HEK293 (cell line): ENCODE results near the gene TRMT1.

Source experiments
- ATF2 ChIP-seq: fragments of 450-650 bp; formaldehyde crosslinking; IDR thresholded peaks from 2 replicates; pipeline ENCODE4 v1.5.1; 2016; ENCODE audit warnings: missing biosample characterization, missing genetic modification characterization, low read depth
- KLF10 ChIP-seq: fragments of 450-650 bp; IDR thresholded peaks from 2 replicates; pipeline ENCODE4 v1.5.1; 2018; ENCODE audit warnings: missing biosample characterization, mild to moderate bottlenecking, missing genetic modification characterization
- KLF17 ChIP-seq: fragments of 450-650 bp; formaldehyde crosslinking; IDR thresholded peaks from 2 replicates; pipeline ENCODE4 v1.5.1; 2016; ENCODE audit warnings: missing biosample characterization, missing genetic modification characterization
- KLF8 ChIP-seq: fragments of 450-650 bp; formaldehyde crosslinking; IDR thresholded peaks from 2 replicates; pipeline ENCODE4 v1.5.1; 2016; ENCODE audit warnings: missing biosample characterization, missing genetic modification characterization
- KLF9 ChIP-seq: fragments of 450-650 bp; formaldehyde crosslinking; IDR thresholded peaks from 2 replicates; pipeline ENCODE4 v1.5.1; 2016; ENCODE audit warnings: missing biosample characterization, missing genetic modification characterization, low read depth
- PATZ1 ChIP-seq: fragments of 450-650 bp; formaldehyde crosslinking; IDR thresholded peaks from 2 replicates; pipeline ENCODE4 v1.5.1; 2016; ENCODE audit warnings: missing biosample characterization, missing genetic modification characterization
- SCRT2 ChIP-seq: fragments of 450-650 bp; formaldehyde crosslinking; IDR thresholded peaks from 2 replicates; pipeline ENCODE4 v1.5.1; 2016; ENCODE audit warnings: missing biosample characterization, missing genetic modification characterization
- ZBTB17 ChIP-seq: fragments of 450-650 bp; formaldehyde crosslinking; IDR thresholded peaks from 2 replicates; pipeline ENCODE4 v1.5.1; 2016; ENCODE audit warnings: missing biosample characterization, missing genetic modification characterization
- ZBTB20 ChIP-seq: fragments of 450-650 bp; formaldehyde crosslinking; IDR thresholded peaks from 2 replicates; pipeline ENCODE4 v1.5.1; 2016; ENCODE audit warnings: missing biosample characterization, missing genetic modification characterization
- ZBTB26 ChIP-seq: fragments of 450-650 bp; formaldehyde crosslinking; optimal IDR thresholded peaks from 2 replicates; pipeline ENCODE3; 2016; ENCODE audit warnings: missing biosample characterization, mild to moderate bottlenecking, missing genetic modification characterization
- ZBTB49 ChIP-seq: fragments of 450-650 bp; formaldehyde crosslinking; IDR thresholded peaks from 2 replicates; pipeline ENCODE4 v1.5.1; 2016; ENCODE audit warnings: missing biosample characterization, missing genetic modification characterization, low read depth
- ZEB2 ChIP-seq: fragments of 450-650 bp; formaldehyde crosslinking; IDR thresholded peaks from 2 replicates; pipeline ENCODE4 v1.5.1; 2016; ENCODE audit warnings: missing biosample characterization, missing genetic modification characterization
- ZNF2 ChIP-seq: fragments of 450-650 bp; formaldehyde crosslinking; IDR thresholded peaks from 2 replicates; pipeline ENCODE4 v1.5.1; 2016; ENCODE audit warnings: missing biosample characterization, missing genetic modification characterization
- ZNF398 ChIP-seq: fragments of 450-650 bp; formaldehyde crosslinking; IDR thresholded peaks from 2 replicates; pipeline ENCODE4 v1.5.1; 2017; ENCODE audit warnings: missing biosample characterization, missing genetic modification characterization
- ZNF580 ChIP-seq: fragments of 450-650 bp; formaldehyde crosslinking; IDR thresholded peaks from 2 replicates; pipeline ENCODE4 v1.5.1; 2016; ENCODE audit warnings: missing biosample characterization, missing genetic modification characterization
- ZNF600 ChIP-seq: fragments of 450-650 bp; formaldehyde crosslinking; IDR thresholded peaks from 2 replicates; pipeline ENCODE4 v1.5.1; 2016; ENCODE audit warnings: missing biosample characterization, missing genetic modification characterization
- ZNF610 ChIP-seq: fragments of 450-650 bp; formaldehyde crosslinking; IDR thresholded peaks from 2 replicates; pipeline ENCODE4 v1.5.1; 2016; ENCODE audit warnings: missing biosample characterization, missing genetic modification characterization, borderline replicate concordance
- ZNF629 ChIP-seq: fragments of 450-650 bp; formaldehyde crosslinking; IDR thresholded peaks from 2 replicates; pipeline ENCODE4 v1.5.1; 2017; ENCODE audit warnings: missing biosample characterization, missing genetic modification characterization
- ZNF654 ChIP-seq: fragments of 450-650 bp; formaldehyde crosslinking; IDR thresholded peaks from 2 replicates; pipeline ENCODE4 v1.5.1; 2016; ENCODE audit warnings: low read depth, missing biosample characterization, missing genetic modification characterization
- ZNF660 ChIP-seq: fragments of 450-650 bp; IDR thresholded peaks from 2 replicates; pipeline ENCODE4 v1.5.1; 2018; ENCODE audit warnings: missing biosample characterization, mild to moderate bottlenecking, missing genetic modification characterization
- ZNF701 ChIP-seq: fragments of 450-650 bp; formaldehyde crosslinking; IDR thresholded peaks from 2 replicates; pipeline ENCODE4 v1.5.1; 2016; ENCODE audit warnings: missing biosample characterization, missing genetic modification characterization
- ZNF76 ChIP-seq: fragments of 450-650 bp; formaldehyde crosslinking; IDR thresholded peaks from 2 replicates; pipeline ENCODE4; 2016; ENCODE audit warnings: low read depth, missing biosample characterization, missing genetic modification characterization, borderline replicate concordance
- ZNF843 ChIP-seq: fragments of 450-650 bp; formaldehyde crosslinking; IDR thresholded peaks from 2 replicates; pipeline ENCODE4 v1.5.1; 2016; ENCODE audit warnings: missing biosample characterization, missing genetic modification characterization

Gene TRMT1

GRCh38 chr19:13060964-13061927 lies 55.3 kb downstream of the TRMT1 start (continued):
- TF ChIP-seq ZNF580 (tag by site-specific recombination) (no peak), ZNF600 (peak; percentile 71), ZNF398 (no peak), KLF8 (tag by site-specific recombination) (0 out of 2 replicates have a peak, but pooled peaks have one; percentile 56), PATZ1 (0 out of 2 replicates have a peak, but pooled peaks have one; percentile 54), ZNF660 (tag by site-specific recombination) (peak; percentile 69; the same call in 1 of the 2 replicates), ZNF654 (peak; percentile 87), KLF9 (tag by site-specific recombination) (0 out of 2 replicates have a peak, but pooled peaks have one; percentile 46), ZNF629 (tag by site-specific recombination) (0 out of 2 replicates have a peak, but pooled peaks have one; percentile 12), ZNF610 (tag by site-specific recombination) (peak; percentile 75; the same call in 1 of the 2 replicates), ZBTB26 (peak; percentile 31), ZEB2 (tag by site-specific recombination) (peak; percentile 60; the same call in 1 of the 2 replicates), KLF17 (tag by site-specific recombination) (0 out of 2 replicates have a peak, but pooled peaks have one; percentile 41), ZNF76 (tag by site-specific recombination) (0 out of 2 replicates have a peak, but pooled peaks have one; percentile 17), ZBTB20 (tag by site-specific recombination) (no peak), ATF2 (no peak), ZNF843 (no peak), ZBTB17 (tag by site-specific recombination) (peak; percentile 60), ZNF2 (tag by site-specific recombination) (peak; percentile 90), KLF10 (tag by site-specific recombination) (peak; percentile 18; the same call in 1 of the 2 replicates), SCRT2 (tag by site-specific recombination) (peak; percentile 81), ZBTB49 (tag by site-specific recombination) (no peak), ZNF701 (no peak)
- TF ChIP-seq, all 188 proteins: peak for 26
